Stomach smooth muscle (tissue), 2 donors: Measurements from ENCODE around the gene SOWAHA.
"Not testable (repeated sequence)": the region's sequence is repeated elsewhere in the genome, so short reads cannot be mapped to it uniquely, and the experiment has no call there.

ENCODE experiments used
- H3K27ac ChIP-seq: one replicate; pipeline ENCODE4 v1.7.0; 2013; ENCODE audit warnings: mild to moderate bottlenecking, low read length, inconsistent platforms
- H3K27me3 ChIP-seq, 2 donors: one replicate each; pipeline ENCODE4 v1.7.0; 2013; ENCODE audit warnings: low read length in 2 of 2; ENCODE audit not compliant: insufficient read depth in 2 of 2, control insufficient read depth in 1 of 2
- H3K36me3 ChIP-seq, 2 donors: one replicate each; pipeline ENCODE4 v1.7.0; 2013; ENCODE audit warnings: low read length in 2 of 2; ENCODE audit not compliant: control insufficient read depth in 2 of 2, insufficient read depth in 2 of 2
- H3K4me1 ChIP-seq: one replicate; pipeline ENCODE4 v1.7.0; 2013; ENCODE audit warnings: low read length; ENCODE audit not compliant: control insufficient read depth, insufficient read depth
- H3K4me3 ChIP-seq, 2 donors: one replicate each; pipeline ENCODE4 v1.7.0; 2013; ENCODE audit warnings: low read length in 2 of 2
- H3K9ac ChIP-seq, 2 donors: one replicate each; pipeline ENCODE4 v1.7.0; 2013; ENCODE audit warnings: low read length in 2 of 2, mild to moderate bottlenecking in 1 of 2
- H3K9me3 ChIP-seq, 2 donors: one replicate each; pipeline ENCODE4 v1.7.0; 2013; ENCODE audit warnings: low read length in 2 of 2; ENCODE audit not compliant: control insufficient read depth in 2 of 2
- donor health status: healthy.
- donor health status: Pancreatic carcinoma.

Gene SOWAHA

DNA sequence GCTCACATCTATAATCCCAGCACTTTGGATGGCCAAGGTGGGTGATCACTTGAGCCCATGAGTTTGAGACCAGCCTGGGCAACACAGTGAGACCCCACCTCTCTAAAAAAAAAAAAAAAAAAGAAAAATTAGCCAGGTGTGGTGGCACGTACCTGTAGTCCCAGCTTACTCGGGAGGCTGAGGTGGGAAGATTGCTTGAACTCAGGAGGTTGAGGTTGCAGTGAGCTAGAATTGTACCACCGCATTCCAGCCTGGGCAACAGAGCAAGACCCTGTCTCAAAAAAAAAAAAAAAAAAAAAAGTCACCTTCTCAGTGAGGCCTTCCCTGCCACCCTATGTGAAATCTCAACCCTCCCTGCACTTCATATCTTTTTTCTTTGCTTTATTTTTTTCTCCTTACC lies 22.1 kb upstream of the SOWAHA start:
- H3K9me3 ChIP-seq: no peaks in the 10 kb centered on the region
- no peak overlapping the region for H3K27ac ChIP-seq
- H3K36me3 ChIP-seq: no peaks in the 10 kb centered on the region
- H3K27me3 ChIP-seq: peaks cover 0 to 4% of the 10 kb centered on the region in 2 donors
- no peak overlapping the region for H3K4me3 ChIP-seq
- H3K9ac ChIP-seq: no peak overlapping the region
- no peaks in the 10 kb centered on the region for H3K4me1 ChIP-seq

GRCh38 chr5:132797651-132798050 lies 15.5 kb upstream of the SOWAHA start:
- Histone ChIP-seq H3K4me1 (no peaks in the 10 kb centered on the region), H3K9me3 (no peaks in the 10 kb centered on the region), H3K27me3 (peaks cover 7% of the 10 kb centered on the region in 2 donors), H3K36me3 (no peaks in the 10 kb centered on the region), H3K9ac (no peak overlapping the region), H3K4me3 (no peak overlapping the region), H3K27ac (no peak overlapping the region)

DNA sequence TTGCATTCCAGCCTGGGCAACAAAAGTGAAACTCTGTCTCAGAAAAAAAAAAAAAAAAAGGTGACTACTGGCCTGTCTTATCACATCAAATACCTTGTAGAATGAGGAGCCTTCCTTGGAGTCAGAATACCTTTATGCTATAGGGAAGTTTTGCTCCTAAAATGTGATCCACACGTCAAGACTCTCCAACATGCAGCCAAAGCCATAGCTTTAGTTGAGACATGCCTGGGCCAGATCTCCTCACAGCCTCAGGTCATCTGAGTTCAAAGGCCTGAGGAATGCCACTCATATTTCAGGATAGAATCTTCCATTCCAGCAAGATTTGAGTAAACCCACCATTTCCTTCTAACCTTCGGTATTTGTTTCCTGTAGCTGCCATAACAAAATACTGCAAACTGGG lies 13.7 kb upstream of the SOWAHA start:
- no peaks in the 10 kb centered on the region for H3K36me3 ChIP-seq
- no peaks in the 10 kb centered on the region for H3K4me1 ChIP-seq
- H3K27me3 ChIP-seq: peaks cover 4 to 7% of the 10 kb centered on the region in 2 donors
- H3K27ac ChIP-seq: no peak overlapping the region
- no peak overlapping the region for H3K9ac ChIP-seq
- H3K4me3 ChIP-seq: no peak overlapping the region
- no peaks in the 10 kb centered on the region for H3K9me3 ChIP-seq

- Histone ChIP-seq H3K4me1 (no peaks in the 10 kb centered on the region), H3K9ac (no peak overlapping the region), H3K27ac (no peak overlapping the region), H3K36me3 (no peaks in the 10 kb centered on the region), H3K27me3 (peaks cover 4 to 7% of the 10 kb centered on the region in 2 donors), H3K4me3 (no peak overlapping the region), H3K9me3 (no peaks in the 10 kb centered on the region)
These were observed 12.6 kb upstream of the SOWAHA start for GRCh38 chr5:132800545-132800944.

GRCh38 chr5:132802044-132802684 lies 10.9 kb upstream of the SOWAHA start:
- H3K36me3 ChIP-seq: no peaks in the 10 kb centered on the region
- no peak overlapping the region for H3K27ac ChIP-seq
- peaks cover 4 to 7% of the 10 kb centered on the region in 2 donors for H3K27me3 ChIP-seq
- no peak overlapping the region for H3K9ac ChIP-seq
- no peaks in the 10 kb centered on the region for H3K9me3 ChIP-seq
- H3K4me1 ChIP-seq: no peaks in the 10 kb centered on the region
- H3K4me3 ChIP-seq: no peak overlapping the region

DNA sequence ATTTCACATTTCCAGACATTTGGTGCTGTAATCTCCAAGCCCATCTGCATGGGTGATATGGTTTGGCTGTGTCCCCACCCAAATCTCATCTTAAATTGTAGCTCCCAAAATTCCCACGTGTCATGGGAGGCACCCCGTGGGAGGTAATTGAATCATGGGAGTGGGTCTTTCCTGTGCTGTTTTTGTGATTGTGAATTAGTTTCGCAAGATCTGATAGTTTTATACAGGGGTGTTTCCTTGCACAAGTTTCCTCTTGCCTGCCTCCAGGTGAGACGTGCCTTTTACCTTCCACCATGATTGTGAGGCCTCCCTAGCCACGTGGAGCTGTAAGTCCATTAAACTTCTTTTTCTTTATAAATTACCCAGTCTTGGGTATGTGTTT lies 10.4 kb upstream of the SOWAHA start:
- H3K4me1 ChIP-seq, H3K27ac ChIP-seq, H3K4me3 ChIP-seq, H3K9me3 ChIP-seq, H3K9ac ChIP-seq, H3K36me3 ChIP-seq: not testable (repeated sequence)
- H3K27me3 ChIP-seq: peaks cover 4 to 10% of the 10 kb centered on the region in 2 donors

- not testable (repeated sequence) for H3K9me3 ChIP-seq, H3K9ac ChIP-seq, H3K4me3 ChIP-seq, H3K36me3 ChIP-seq, H3K4me1 ChIP-seq, H3K27ac ChIP-seq
- peaks cover 4 to 10% of the 10 kb centered on the region in 2 donors for H3K27me3 ChIP-seq
These were observed 8.9 kb upstream of the SOWAHA start for GRCh38 chr5:132804219-132804618.

GRCh38 chr5:132805872-132806271 lies 7.2 kb upstream of the SOWAHA start:
- H3K36me3 ChIP-seq, H3K4me1 ChIP-seq, H3K9ac ChIP-seq, H3K27ac ChIP-seq, H3K9me3 ChIP-seq, H3K4me3 ChIP-seq: not testable (repeated sequence)
- H3K27me3 ChIP-seq: peaks cover 4 to 12% of the 10 kb centered on the region in 2 donors

DNA sequence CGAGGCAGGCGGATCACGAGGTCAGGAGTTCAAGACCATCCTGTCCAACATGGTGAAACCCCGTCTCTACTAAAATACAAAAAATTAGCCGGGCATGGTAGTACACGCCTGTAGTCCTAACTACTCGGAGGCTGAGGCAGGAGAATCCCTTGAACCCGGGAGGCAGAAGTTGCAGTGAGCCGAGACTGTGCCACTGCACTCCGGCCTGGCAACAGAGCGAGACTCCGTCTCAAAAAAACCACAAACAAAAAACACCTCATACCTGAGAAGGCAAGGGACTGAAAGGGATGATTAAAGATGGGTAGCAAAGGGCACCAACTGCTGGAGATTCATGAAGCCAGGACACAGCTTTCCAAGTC lies 6.3 kb upstream of the SOWAHA start:
- not testable (repeated sequence) for H3K9me3 ChIP-seq, H3K36me3 ChIP-seq, H3K9ac ChIP-seq, H3K4me1 ChIP-seq, H3K27ac ChIP-seq, H3K4me3 ChIP-seq
- H3K27me3 ChIP-seq: peaks cover 13% of the 10 kb centered on the region in 2 donors

- no peak overlapping the region for H3K9ac ChIP-seq
- no peak overlapping the region for H3K4me3 ChIP-seq
These were observed 5.8 kb upstream of the SOWAHA start for GRCh38 chr5:132807163-132807838.

DNA sequence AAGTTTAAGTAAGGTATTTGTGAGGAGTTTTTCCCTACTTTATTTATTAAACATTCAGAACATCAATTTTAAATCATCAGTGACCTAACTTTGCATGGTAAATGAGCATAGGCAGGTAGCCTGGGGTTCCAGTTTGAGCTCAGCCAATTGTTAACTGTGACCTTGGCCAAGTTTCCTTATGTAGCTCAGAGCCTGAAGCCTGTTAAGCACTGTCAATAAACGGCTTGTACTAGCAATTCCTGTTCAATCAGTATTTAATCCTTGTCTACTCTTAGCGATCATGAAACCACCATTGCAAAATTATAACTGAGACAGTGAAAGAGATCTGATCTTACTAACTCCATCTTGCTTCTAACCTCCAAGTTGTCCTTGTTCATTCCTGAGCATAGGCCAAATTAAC lies 4.7 kb upstream of the SOWAHA start:
- Histone ChIP-seq H3K4me1 (peaks cover 3% of the 10 kb centered on the region), H3K9me3 (no peaks in the 10 kb centered on the region), H3K4me3 (no peak overlapping the region), H3K27me3 (peaks cover 18 to 26% of the 10 kb centered on the region in 2 donors), H3K9ac (no peak overlapping the region), H3K27ac (no peak overlapping the region), H3K36me3 (no peaks in the 10 kb centered on the region)

More at GRCh38 chr5:132807163-132807838, 5.8 kb upstream of the SOWAHA start:
- H3K36me3 ChIP-seq: no peaks in the 10 kb centered on the region
- H3K9me3 ChIP-seq: no peaks in the 10 kb centered on the region
- H3K27ac ChIP-seq: no peak overlapping the region
- H3K4me1 ChIP-seq: no peaks in the 10 kb centered on the region
- peaks cover 15 to 16% of the 10 kb centered on the region in 2 donors for H3K27me3 ChIP-seq
